ENCODE data around the gene SMIM33.

- no peak for TF ChIP-seq MAX (IDR thresholded peaks at IDR 0.05)
- TF ChIP-seq REST (IDR thresholded peaks at IDR 0.05; ENCODE audit: low read depth): no peak
- TF ChIP-seq TEAD4 (IDR thresholded peaks at IDR 0.05): no peak
- no peak for TF ChIP-seq EP300 (IDR thresholded peaks at IDR 0.05; ENCODE audit: borderline replicate concordance)
These were observed 43.7 kb downstream of the SMIM33 start for GRCh38 chr5:139514486-139514856.

Data from Ishikawa (cell line).